GM19328 (cell line): ENCODE measurements around the gene RAD51B.

Experiments used
- ATAC-seq: cut with Tn5 transposase; IDR thresholded peaks from one replicate; pipeline ENCODE4 v1.9.1; 2021; ENCODE audit warnings: mild to moderate bottlenecking, moderate library complexity; ENCODE audit not compliant: unreplicated experiment

The RAD51B gene

DNA sequence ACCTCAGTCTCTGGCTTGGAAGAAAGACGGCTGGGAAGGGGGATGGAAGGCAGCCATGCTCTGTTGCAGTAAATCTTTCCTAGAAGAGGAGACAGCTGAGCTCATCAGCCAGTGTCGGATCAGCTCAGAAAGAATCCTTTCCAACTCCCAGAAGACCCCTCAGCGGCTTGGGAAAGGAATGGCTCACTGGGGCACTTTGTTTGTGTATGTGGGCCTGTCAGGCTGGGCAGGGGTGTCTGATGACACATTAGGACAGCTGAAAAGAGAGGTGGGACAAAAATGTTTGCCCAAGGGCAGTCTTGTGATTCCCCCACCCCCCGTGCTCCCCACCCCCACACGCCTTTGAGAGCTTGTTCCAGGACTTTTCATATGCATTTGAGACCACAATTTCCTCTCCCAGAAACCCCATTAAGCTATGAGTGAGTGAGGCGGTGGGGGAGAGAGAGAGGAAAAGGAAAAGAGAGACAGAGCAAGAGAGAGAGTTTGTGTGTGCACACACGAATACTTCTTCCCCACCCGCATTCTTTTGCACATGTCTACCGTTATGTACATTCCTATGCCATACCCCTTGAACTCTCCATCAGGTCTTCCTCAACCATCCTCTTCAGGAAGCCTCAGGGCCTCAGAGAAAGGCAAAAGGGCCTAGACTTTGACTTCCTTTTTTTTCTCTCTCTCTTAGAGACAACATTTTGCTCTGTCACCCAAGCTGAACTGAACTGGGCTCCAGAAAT is 774.4 kb downstream of the RAD51B start:
- no peak for ATAC-seq

GRCh38 chr14:68594737-68595380 is 775.3 kb downstream of the RAD51B start:
- no peak for ATAC-seq

DNA sequence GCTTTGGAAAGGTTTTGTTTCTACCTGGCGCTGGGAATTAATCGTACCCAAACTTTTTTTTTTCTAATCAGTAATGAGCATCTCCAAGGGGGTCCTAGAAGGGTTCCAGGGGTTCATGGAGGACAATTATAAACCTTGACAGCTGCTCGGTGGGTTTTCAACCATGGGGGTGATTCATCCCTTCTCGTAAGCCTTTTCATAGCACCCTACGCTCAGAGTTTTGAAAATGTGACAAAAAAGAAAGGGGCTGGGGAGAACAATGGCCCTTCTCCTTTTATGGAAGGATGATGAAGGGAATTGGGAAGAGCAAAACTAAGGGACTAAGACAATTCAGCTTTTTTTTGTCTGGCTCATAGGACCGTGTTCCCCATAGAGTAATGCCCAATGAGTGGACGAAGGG is 776.6 kb downstream of the RAD51B start:
- ATAC-seq: no peak

DNA sequence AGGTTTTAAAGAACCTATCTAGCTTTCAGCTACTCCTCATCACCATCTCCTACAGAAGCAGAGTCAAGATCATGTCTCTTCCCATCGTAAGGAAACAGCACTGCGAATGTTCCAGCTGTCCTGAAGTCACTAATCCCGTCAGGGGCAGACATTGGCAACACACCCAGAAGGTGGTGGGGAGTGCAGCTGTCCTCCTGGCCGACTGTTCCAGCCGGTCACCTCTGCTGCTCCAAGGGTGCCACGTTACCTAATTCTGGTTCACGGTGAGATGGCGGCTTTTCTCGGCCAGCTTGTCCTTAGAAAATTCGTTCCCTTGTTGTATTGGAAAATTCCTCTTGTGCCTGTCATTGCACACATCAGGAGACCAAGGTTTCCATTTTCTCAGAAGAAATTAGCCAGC is 777.1 kb downstream of the RAD51B start:
- no peak for ATAC-seq

DNA sequence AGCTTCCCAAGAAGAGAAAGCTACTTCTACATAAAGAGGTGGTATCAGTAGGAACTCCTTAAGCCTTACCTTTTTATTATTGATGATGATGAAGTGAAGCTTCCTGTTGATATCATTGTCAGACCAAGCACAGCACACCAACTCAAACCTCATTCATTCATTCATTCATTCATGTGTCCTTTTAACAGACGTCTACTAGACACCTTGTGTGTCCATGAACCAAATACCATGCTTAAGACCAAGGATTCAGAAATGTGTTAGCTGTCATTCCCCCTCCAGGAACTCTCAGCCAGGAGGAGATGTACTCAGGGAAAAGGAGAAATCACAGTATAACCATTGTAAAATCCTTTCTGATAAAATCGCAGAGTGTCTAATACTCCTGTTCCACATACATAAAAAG is 778.5 kb downstream of the RAD51B start:
- no peak for ATAC-seq

GRCh38 chr14:68598621-68599447 is 779.3 kb downstream of the RAD51B start:
- no peak for ATAC-seq

DNA sequence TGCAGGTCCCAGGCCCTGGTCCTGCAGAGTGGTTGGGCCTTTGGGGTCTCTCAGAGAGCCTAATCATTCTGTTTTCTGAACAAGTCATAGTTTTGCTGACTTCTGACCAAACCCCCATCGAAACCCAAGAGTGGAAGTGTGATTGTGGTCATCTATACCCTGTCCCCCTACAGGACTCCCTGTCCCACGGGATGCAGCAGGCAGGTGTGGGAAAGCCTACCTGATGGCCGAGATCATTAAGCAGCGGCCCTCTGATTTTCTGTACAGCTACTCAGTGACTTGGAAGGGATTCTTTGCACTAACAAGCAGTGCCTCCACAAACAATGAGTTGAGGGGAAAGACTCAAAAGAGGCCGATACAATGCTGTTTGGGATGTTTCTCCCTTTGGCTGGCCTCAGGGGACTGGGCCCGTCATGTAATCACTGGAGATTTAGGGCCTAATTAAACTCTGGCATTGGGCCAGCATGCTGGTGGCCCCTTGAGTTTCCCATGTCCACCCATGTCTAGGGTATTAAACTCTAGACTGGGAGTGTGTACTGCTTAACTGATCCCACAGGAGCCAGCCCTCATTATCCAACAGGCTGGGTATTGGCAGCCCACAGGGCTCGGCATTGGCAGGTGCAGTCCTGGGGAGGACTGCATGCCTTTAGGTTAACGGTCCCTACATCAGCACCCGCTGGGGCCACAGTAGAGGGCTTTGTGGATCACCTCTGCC is 780.5 kb downstream of the RAD51B start:
- ATAC-seq: no peak

DNA sequence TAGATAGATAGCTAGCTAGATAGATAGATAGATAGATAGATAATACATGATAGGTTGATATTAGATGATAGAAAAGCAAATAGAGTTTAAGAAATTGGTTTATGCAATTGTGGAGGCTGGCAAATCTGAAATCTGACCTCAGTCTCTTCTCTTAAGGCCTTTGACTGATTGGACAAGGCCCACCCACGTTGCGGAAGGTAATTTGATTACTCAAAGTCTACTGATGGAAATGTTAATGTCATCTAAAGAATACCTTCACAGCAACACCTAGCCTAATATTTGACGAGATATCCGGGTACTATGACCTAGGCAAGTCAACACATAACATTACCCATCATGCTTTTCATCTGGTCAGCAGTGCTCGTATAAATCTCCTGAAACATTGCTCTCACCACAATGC is 782.9 kb downstream of the RAD51B start:
- no peak for ATAC-seq

DNA sequence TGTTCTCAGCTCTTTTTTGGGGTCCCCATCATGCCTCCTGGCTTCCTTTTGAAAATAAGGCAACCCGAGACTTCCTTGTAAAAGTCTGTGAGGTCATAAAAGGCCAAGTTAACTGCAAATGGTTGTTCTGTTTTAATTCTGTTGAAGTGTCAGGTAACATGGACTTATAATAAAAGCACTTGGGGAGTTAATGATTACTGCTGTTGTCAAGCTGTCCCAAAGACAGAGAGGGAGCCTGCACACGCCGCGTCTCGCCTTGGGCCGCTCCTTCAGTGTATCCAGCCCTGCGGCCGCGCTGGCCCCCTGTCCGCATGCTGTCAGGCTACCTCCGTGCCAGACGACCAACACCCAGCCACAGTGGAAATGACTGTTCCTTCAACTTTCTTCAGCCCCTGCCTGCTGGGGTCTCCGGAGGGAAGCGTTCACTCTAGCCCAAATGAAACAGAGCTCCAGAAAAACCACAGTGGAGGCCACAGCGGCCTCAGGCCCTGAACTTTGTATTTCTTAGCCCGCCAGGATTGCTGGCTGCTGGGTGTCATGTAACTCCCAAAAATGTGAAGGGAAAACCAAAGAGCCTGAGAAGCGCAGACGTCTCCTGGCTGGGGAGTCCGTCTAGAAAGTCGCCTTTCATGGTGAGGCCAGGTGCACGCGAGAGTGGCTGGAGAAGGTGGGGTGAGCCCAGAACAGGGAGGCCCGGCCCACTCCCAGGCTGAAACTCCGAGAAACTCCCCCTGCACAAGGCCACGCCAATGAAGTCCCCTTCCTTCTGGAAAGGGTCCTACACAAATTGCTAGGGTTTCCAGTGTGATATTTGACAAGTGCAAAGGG is 784.2 kb downstream of the RAD51B start:
- no peak for ATAC-seq

GRCh38 chr14:68604361-68604730 is 784.8 kb downstream of the RAD51B start:
- no peak for ATAC-seq

DNA sequence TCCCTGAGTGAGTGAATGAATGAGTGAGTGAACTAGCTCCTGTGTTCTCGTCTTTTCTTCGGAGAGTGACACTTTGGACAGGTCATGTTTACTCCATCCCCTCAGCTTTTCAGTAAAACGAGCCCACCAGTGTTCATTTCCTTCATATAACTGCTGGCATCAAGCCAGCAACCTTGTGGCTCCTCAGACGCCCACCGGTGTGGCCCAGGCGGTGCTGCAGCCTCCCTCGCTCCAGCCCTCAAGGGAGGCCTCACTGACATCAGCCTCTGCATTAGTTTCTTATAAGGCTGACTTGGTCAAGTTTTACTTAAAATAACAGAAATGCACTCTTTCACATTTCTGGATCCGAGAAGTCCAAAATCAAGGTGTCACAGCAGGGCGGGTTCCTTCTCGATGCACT is 785.2 kb downstream of the RAD51B start:
- no peak for ATAC-seq

DNA sequence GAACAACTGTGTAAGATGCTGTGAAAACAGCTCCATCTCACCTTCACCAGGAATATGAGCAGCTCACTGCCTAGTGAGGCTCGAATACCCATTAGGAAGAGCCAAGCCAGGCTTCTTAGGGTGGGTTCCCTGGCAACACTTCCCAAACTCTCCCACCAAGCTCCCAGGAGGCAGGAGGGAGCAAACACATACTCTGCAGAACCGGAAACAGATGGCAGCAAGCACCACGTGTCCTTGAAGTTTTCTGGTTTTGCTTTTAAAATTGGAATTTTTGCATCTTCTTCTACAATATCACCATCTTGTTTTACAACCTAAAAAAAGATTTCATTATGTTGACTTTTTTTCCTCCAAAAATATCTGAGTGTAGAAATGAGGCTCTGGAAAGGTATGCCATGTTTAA is 786.6 kb downstream of the RAD51B start:
- no peak for ATAC-seq

DNA sequence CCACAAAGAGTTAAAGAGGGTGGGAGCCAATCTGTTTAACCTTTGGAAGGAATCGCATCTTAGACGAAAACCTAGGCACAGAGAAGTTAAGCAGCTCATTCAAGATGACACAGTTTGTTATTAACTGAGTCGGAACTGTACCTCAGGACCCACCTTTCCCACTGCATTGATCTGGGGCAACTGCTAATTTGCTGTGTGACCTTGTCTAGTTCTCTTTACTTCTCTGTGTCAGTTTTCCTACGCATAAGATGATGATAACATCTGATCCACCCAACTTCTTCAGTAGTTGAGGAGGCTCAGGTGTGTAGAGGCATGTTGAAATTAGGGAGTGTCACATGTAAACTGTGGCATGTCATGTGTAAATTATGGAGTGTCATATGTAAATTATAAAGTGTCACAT is 787.1 kb downstream of the RAD51B start:
- no peak for ATAC-seq

DNA sequence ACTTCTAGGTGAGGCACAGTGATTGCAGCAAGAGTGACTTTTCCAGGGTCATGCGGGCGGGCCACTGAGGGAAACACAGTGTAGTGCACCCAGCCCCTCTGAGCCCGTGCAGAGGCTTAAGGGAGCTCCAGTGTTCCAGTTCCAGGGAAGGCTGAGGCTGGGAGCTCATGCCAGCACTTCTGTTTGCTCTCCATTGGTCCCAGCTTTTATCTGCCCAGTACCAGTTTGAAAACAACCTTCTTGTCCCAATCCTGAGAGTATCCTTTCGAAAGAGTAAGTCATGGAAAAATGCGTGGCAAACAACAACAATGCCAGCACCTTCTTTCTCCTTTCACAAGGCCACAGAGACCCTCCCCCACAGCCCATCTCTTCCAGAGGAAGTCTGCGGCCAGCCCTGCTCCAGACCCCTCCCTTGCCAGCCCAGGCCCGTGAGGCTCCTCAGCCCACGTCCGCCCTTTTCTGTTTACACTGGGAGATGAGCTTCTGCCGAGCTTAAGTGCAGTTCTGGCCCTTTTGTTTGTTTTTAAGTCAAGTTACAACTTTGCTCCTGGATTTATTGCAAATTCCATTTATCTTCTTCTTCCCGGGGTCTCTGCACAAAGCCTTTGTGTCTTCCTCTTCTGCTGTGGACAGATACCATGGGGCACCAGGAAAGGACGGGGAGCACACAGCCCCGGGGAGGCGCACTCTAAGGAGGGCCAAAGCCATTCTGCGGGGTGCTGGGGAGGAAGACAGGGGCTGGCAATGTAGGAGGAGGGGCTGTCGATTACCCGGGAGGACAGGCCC is 787.7 kb downstream of the RAD51B start:
- no peak for ATAC-seq

- ATAC-seq: no peak
Measured at GRCh38 chr14:68607867-68608573, 788.4 kb downstream of the RAD51B start.

DNA sequence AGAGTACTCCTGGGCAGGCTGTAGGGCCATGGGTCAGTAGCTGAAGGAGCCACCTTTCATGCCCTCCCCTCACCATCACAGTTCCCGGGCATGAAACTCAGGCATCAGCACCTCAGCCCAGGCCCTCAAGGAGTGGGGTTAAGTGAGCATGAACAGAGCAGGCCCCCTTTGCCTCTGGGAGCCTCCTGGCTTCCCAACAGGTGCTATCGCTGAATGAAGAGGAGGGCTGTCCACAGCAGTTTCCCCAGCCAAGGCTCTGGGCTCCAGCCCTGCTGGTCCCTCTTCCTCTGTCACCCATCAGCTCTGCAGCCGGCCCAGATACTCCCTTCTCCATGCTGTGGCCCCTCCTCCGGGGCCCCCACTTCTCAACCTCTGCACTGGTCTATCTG is 789.0 kb downstream of the RAD51B start:
- no peak for ATAC-seq

GRCh38 chr14:68609012-68609411 is 789.4 kb downstream of the RAD51B start:
- no peak for ATAC-seq

DNA sequence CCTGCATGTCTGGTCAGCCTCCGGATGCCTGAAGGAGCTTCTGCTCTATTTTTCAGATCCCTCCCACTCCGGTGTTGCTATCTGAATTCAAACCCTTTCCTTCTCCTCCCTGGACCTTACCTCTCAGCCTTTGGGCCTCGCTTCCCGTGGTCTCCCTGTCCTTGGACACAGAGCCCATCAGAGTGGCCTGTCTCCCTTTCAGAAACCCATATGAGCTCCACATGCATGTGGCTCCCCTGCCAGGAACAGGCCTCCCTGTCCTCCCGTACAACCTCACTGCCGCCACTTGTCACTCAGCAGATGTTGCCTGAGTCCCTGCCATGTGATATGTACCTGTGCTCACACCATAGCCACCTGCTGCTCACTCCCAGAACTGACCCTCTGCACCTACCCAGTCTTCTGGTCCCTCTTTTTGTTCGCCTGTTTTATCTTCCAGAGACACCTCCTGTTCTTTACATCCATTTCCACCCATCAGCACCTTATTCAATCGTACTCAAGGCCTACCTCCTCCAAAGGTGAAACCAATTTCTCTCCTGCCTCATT is 790.7 kb downstream of the RAD51B start:
- ATAC-seq: no peak

GRCh38 chr14:68611599-68611998 is 792.0 kb downstream of the RAD51B start:
- no peak for ATAC-seq
